NOMO-1 (cell line): Measurements from ENCODE around the gene PDZRN4.
A peak's percentile ranks its signal among the peaks of the same experiment; 100 is the strongest.

Experiments
- DNase-seq, 2 experiments: peaks; one replicate each; lab custom pipeline; 2025; ENCODE audit not compliant: unreplicated experiment in 2 of 2; lab: John Stamatoyannopoulos, UW

Gene PDZRN4

GRCh38 chr12:41344776-41345470, 156.8 kb downstream of the PDZRN4 start:
- no peak for DNase-seq

GRCh38 chr12:41348198-41348597, 160.1 kb downstream of the PDZRN4 start:
- DNase-seq: no peak

- DNase-seq: peak in 1 of 2 experiments; percentile 62
Observed at GRCh38 chr12:41356181-41356580, 168.1 kb downstream of the PDZRN4 start.

- DNase-seq: peak in 1 of 2 experiments; percentile 15
Observed at GRCh38 chr12:41361738-41362137, 173.6 kb downstream of the PDZRN4 start.

GRCh38 chr12:41362510-41362909, 174.4 kb downstream of the PDZRN4 start:
- DNase-seq: no peak

- no peak for DNase-seq
Observed at GRCh38 chr12:41362931-41363330, 174.8 kb downstream of the PDZRN4 start.

- no peak for DNase-seq
Observed at GRCh38 chr12:41364211-41364610, 176.1 kb downstream of the PDZRN4 start.

- DNase-seq: no peak
Observed at GRCh38 chr12:41365653-41366171, 177.6 kb downstream of the PDZRN4 start.

- DNase-seq: no peak
Observed at GRCh38 chr12:41367726-41368405, 179.7 kb downstream of the PDZRN4 start.

- no peak for DNase-seq
Observed at GRCh38 chr12:41380878-41381277, 192.8 kb downstream of the PDZRN4 start.

GRCh38 chr12:41402801-41403200, 214.7 kb downstream of the PDZRN4 start:
- peak in 1 of 2 experiments; percentile 39 for DNase-seq

GRCh38 chr12:41407232-41407799, 219.2 kb downstream of the PDZRN4 start:
- no peak for DNase-seq

GRCh38 chr12:41409628-41410027, 221.5 kb downstream of the PDZRN4 start:
- DNase-seq: no peak

GRCh38 chr12:41418586-41418985, 230.5 kb downstream of the PDZRN4 start:
- DNase-seq: no peak

- DNase-seq: no peak
Observed at GRCh38 chr12:41419131-41419893, 231.2 kb downstream of the PDZRN4 start.

GRCh38 chr12:41424651-41425050, 236.5 kb downstream of the PDZRN4 start:
- DNase-seq: no peak

GRCh38 chr12:41433460-41433859, 245.3 kb downstream of the PDZRN4 start:
- no peak for DNase-seq

- DNase-seq: no peak
Observed at GRCh38 chr12:41436076-41436475, 248.0 kb downstream of the PDZRN4 start.

GRCh38 chr12:41437563-41437962, 249.4 kb downstream of the PDZRN4 start:
- no peak for DNase-seq

GRCh38 chr12:41438854-41439541, 250.9 kb downstream of the PDZRN4 start:
- DNase-seq: no peak
